D721Med (cell line): Measurements from ENCODE around the gene CTTNBP2.

ENCODE experiments used
- DNase-seq: peaks from one replicate; pipeline ENCODE4 v3.0.0; 2011; ENCODE audit warnings: low spot score; ENCODE audit not compliant: insufficient read length
- FAIRE-seq: peaks from 2 replicates; lab custom pipeline; 2011; peaks lifted over from hg19 to GRCh38; lab: Jason Lieb, UNC
- TF ChIP-seq, protein P1 (sequence below): IDR thresholded peaks from 2 replicates; pipeline ENCODE4 v1.5.1; 2012; ENCODE audit warnings: mild to moderate bottlenecking, control low read depth; ENCODE audit not compliant: insufficient read depth; ENCODE audit errors: missing control alignments

Gene CTTNBP2

DNA sequence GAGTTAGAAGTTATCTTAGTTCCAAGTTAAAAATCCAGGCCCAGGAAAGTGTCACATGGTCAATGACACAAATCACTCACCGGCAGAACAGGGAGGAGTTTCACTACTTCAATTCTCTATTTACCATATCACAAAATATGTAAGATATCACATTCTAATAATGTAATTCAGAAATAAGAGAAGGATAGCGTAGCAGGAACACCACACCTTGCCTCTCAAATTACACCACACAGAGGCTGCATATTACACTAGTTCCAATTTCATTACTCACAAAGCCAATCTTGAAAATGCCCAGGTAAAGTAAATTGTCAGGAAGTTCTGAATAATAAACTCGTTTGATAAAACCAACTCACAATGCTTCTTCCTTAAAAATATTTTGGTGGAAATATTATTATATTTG is 169.2 kb downstream of the CTTNBP2 start:
- no peak for FAIRE-seq
- TF ChIP-seq, protein P1, sequence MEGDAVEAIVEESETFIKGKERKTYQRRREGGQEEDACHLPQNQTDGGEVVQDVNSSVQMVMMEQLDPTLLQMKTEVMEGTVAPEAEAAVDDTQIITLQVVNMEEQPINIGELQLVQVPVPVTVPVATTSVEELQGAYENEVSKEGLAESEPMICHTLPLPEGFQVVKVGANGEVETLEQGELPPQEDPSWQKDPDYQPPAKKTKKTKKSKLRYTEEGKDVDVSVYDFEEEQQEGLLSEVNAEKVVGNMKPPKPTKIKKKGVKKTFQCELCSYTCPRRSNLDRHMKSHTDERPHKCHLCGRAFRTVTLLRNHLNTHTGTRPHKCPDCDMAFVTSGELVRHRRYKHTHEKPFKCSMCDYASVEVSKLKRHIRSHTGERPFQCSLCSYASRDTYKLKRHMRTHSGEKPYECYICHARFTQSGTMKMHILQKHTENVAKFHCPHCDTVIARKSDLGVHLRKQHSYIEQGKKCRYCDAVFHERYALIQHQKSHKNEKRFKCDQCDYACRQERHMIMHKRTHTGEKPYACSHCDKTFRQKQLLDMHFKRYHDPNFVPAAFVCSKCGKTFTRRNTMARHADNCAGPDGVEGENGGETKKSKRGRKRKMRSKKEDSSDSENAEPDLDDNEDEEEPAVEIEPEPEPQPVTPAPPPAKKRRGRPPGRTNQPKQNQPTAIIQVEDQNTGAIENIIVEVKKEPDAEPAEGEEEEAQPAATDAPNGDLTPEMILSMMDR, result no peak
- no peak for DNase-seq

DNA sequence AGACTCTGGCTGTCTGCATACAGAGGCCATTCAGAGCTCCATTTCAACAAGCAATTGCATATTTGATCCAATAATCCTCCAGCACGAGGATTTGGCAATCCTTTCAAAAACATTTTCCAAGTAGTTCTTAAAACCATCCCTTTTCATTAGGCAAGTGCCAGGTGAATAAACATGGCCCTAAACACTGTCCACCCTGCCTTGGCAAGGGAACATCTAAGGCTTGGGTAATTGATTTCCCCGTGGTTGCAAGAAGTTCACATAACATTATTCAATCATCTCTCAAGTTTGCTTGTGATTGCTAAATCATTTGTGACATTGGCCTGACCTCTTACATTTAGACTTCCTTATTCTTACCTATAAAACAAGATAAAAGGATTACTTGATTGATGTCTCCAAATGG is 175.2 kb downstream of the CTTNBP2 start:
- FAIRE-seq (no peak), DNase-seq (no peak)
- TF ChIP-seq, protein P1, result no peak

DNA sequence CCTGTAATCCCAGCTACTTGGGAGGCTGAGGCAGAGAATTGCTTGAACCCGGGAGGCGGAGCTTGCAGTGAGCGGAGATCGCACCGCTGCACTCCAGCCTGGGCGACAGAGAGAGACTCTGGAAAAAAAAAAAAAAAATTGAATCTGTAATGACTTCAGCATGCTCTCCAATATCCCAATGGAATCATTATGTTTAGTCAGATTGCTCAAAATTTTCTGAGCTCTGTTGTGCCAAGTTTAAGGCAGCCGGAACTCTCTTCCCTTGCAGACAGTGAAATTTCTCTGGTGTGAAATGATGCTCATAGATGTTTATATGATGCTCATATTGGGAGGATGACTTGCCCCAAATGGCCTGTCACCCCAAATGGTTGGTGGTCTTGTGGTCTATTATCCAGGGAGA is 180.9 kb downstream of the CTTNBP2 start:
- TF ChIP-seq, protein P1, result no peak
- FAIRE-seq, result no peak
- no peak for DNase-seq

DNA sequence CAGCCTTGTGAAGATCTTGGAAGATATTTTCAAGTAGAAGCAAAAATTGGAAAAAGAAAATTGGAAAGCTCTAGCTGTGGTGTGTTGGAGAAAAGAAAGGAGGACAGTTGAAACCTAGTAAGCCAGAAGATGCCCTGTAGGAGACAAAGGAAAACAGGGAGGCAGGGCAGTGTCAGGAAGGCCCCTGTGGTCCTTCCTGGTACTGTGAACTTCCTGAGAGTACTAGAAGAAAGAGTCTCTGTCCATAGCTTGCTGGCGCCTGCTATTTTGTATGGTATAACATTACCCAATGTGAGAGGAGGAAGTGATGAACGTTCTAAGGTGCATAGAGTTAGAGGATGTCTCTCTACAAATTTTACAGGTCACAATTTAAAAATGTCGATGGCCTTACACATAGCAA is 183.1 kb downstream of the CTTNBP2 start:
- TF ChIP-seq, protein P1, result no peak
- FAIRE-seq (no peak), DNase-seq (no peak)

DNA sequence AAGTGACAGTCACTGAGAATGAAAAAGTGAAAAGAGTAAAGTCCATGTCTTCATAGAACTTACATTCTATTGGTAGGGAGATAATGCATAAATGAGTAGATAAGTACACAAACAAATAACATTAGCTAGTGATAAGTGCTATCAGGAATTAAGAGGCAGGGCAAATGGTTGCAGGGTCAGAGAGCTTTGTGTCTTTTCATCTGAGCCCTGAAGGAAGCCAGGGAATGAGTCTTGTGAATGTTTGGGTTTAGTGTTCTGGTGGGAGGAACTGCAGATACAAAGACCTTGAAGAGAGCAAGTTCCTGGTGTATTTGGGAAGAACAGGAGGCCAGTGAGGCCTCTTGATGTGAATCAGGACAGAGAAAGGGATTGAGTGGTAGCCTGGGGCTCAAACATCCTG is 183.8 kb downstream of the CTTNBP2 start:
- DNase-seq, result no peak
- TF ChIP-seq, protein P1, result no peak
- no peak for FAIRE-seq

DNA sequence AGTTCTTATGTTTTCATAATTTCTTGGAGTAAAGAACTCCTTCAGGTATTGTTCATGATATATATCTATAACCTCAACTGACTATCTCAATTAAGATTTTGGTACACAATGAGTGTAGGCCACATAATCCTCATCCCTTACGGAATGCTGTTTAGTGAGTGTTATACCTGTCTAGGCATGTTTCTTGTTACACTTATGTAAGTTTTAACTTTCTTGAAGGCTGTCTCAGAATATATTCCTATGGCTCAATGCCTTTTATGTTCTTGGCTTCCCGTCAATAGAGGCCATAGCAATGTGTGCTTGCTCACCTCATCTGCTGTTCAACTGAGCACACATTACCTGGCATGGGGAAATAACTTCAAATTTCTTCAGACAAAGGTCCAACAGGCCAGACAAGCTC is 185.1 kb downstream of the CTTNBP2 start:
- DNase-seq (no peak), FAIRE-seq (no peak)
- TF ChIP-seq, protein P1, result no peak

DNA sequence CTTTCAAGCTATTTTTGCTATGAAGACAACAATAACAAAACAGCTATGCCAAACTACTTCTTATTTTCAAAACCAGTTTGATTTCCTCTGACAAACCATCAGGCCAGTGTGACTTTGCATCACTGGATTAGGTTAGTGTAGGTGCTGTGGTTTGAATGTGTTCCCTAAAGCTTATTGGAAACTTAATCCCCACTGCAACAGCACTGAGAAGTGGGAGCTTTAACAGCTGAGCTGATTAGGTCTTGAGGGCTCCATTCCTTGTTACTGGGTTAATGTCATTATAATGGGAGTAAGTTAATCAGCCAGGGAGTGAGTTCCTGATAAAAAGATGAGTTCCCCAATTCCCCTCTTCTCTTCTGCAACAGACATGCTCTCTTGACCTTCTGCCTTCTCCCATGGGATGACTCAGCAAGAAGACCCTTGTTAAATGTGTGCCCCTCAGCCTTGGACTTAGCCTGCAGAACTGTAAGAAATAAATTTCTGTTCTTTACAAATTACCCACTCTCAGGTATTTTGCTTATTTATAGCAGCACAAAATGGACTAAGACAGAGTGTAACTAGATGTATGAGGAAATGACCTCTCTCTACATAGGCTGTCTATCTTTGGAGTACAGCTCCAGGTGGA is 186.8 kb downstream of the CTTNBP2 start:
- DNase-seq (no peak), FAIRE-seq (no peak)
- TF ChIP-seq, protein P1, result no peak
